MM.1S (cell line): ENCODE data around the gene ERC2.

Experiments
- DNase-seq: peaks from one replicate; pipeline ENCODE4 v3.0.0-alpha.2; 2015
- H2AFZ ChIP-seq: fragments of 300-600 bp; sonication (generic); 2 replicates; pipeline ENCODE4 v1.6.0; 2016; ENCODE audit warnings: antibody characterized with exemption, low read length
- H3F3A ChIP-seq: fragments of 300-600 bp; sonication (generic); 2 replicates; pipeline ENCODE4 v1.6.1; 2016; ENCODE audit warnings: mild to moderate bottlenecking, antibody characterized with exemption, low read length, moderate library complexity, mixed read lengths; ENCODE audit not compliant: insufficient read depth
- H3K27ac ChIP-seq: fragments of 300-600 bp; sonication (generic); 2 replicates; pipeline ENCODE4 v1.5.1; 2016; ENCODE audit warnings: mild to moderate bottlenecking, low read length
- H3K27me3 ChIP-seq: fragments of 300-600 bp; sonication (generic); replicated peaks from 2 replicates; pipeline ENCODE4 v1.6.0; 2016; ENCODE audit warnings: low read length; ENCODE audit not compliant: insufficient read depth
- H3K36me3 ChIP-seq: fragments of 300-600 bp; sonication (generic); replicated peaks from 2 replicates; pipeline ENCODE4 v1.6.1; 2016; ENCODE audit warnings: mild to moderate bottlenecking, low read length, mixed read lengths; ENCODE audit not compliant: insufficient read depth
- H3K4me1 ChIP-seq: fragments of 300-600 bp; sonication (generic); 2 replicates; pipeline ENCODE4 v1.6.1; 2016; ENCODE audit warnings: low read length, mixed read lengths
- H3K4me2 ChIP-seq: fragments of 300-600 bp; sonication (generic); 2 replicates; pipeline ENCODE4 v1.6.0; 2016; ENCODE audit warnings: low read depth, low read length
- H3K4me3 ChIP-seq: fragments of 300-600 bp; sonication (generic); 2 replicates; pipeline ENCODE4 v1.5.1; 2016; ENCODE audit warnings: low read length, mixed read lengths
- H3K79me2 ChIP-seq: fragments of 300-600 bp; sonication (generic); 2 replicates; pipeline ENCODE4 v1.6.1; 2016; ENCODE audit warnings: mixed run types, low read length, mixed read lengths
- H3K9ac ChIP-seq: fragments of 300-600 bp; sonication (generic); 2 replicates; pipeline ENCODE4 v1.6.1; 2016; ENCODE audit warnings: low read length, mixed read lengths
- H3K9me2 ChIP-seq: fragments of 300-600 bp; sonication (generic); replicated peaks from 2 replicates; pipeline ENCODE4 v1.6.1; 2016; ENCODE audit warnings: mild to moderate bottlenecking, low read length, mixed read lengths; ENCODE audit not compliant: insufficient read depth
- H3K9me3 ChIP-seq: fragments of 300-600 bp; sonication (generic); replicated peaks from 2 replicates; pipeline ENCODE4 v1.6.1; 2016; ENCODE audit warnings: mild to moderate bottlenecking, low read length, mixed read lengths; ENCODE audit not compliant: insufficient read depth
- H4K20me1 ChIP-seq: fragments of 300-600 bp; sonication (generic); 2 replicates; pipeline ENCODE4 v1.6.1; 2016; ENCODE audit warnings: mild to moderate bottlenecking, low read length, moderate library complexity, mixed read lengths; ENCODE audit not compliant: insufficient read depth
- EZH2 ChIP-seq: fragments of 300-600 bp; sonication (generic); optimal IDR thresholded peaks from 2 replicates; pipeline ENCODE3; 2017; ENCODE audit warnings: low read depth, mild to moderate bottlenecking, antibody characterized with exemption, low read length, mixed read lengths
- EZH2phosphoT487 ChIP-seq: fragments of 300-600 bp; sonication (generic); IDR thresholded peaks from 2 replicates; pipeline ENCODE4 v1.6.1; 2018; ENCODE audit warnings: antibody characterized with exemption, low read length
- TF ChIP-seq, protein P1 (sequence below): fragments of 300-600 bp; sonication (generic); IDR thresholded peaks from 2 replicates; pipeline ENCODE4 v1.5.1; 2016; ENCODE audit warnings: antibody characterized with exemption, low read length, mixed read lengths

The ERC2 gene

DNA sequence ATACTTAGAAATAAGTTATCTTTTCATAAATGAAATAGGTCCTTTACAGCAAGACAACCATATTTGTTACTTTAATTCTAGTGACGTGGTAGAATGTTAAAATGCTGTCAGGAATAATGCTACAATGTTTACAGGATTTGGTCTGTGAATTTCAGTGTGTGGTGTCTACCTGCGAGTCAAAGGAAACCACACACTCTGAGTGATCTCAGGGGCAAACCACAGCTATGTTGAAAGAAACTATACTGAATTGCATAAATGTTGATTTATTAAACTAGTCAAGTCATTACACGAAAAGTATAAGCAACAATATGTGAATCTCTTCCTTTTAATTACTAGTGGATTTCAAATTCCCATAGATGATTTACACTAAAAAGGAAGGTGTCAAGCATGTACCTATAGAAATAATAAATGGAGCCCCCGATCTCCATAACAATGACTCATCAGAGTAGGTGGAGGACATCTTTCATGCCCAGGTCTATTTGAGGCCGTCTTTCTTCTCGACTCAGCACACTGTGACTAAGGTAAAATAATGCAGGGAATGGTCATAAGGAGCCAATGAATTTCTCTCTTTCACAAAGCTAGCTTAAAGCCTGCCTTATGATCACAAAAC lies 463.0 kb downstream of the ERC2 start:
- H2AFZ ChIP-seq: no peak overlapping the region
- no peak overlapping the region for H3K9ac ChIP-seq
- H3K27ac ChIP-seq: no peak overlapping the region
- TF ChIP-seq, protein P1, sequence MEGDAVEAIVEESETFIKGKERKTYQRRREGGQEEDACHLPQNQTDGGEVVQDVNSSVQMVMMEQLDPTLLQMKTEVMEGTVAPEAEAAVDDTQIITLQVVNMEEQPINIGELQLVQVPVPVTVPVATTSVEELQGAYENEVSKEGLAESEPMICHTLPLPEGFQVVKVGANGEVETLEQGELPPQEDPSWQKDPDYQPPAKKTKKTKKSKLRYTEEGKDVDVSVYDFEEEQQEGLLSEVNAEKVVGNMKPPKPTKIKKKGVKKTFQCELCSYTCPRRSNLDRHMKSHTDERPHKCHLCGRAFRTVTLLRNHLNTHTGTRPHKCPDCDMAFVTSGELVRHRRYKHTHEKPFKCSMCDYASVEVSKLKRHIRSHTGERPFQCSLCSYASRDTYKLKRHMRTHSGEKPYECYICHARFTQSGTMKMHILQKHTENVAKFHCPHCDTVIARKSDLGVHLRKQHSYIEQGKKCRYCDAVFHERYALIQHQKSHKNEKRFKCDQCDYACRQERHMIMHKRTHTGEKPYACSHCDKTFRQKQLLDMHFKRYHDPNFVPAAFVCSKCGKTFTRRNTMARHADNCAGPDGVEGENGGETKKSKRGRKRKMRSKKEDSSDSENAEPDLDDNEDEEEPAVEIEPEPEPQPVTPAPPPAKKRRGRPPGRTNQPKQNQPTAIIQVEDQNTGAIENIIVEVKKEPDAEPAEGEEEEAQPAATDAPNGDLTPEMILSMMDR: no peak
- TF ChIP-seq EZH2 (no peak), EZH2phosphoT487 (no peak)
- no peaks in the 10 kb centered on the region for H3K36me3 ChIP-seq
- no peaks in the 10 kb centered on the region for H3K9me3 ChIP-seq
- H3K79me2 ChIP-seq: no peaks in the 10 kb centered on the region
- H3K4me1 ChIP-seq: no peaks in the 10 kb centered on the region
- H3K4me3 ChIP-seq: no peak overlapping the region
- H3F3A ChIP-seq: no peaks in the 10 kb centered on the region
- no peaks in the 10 kb centered on the region for H4K20me1 ChIP-seq
- H3K4me2 ChIP-seq: no peak overlapping the region
- DNase-seq: peak; percentile 58
- H3K27me3 ChIP-seq: no peaks in the 10 kb centered on the region
- H3K9me2 ChIP-seq: no peaks in the 10 kb centered on the region

DNA sequence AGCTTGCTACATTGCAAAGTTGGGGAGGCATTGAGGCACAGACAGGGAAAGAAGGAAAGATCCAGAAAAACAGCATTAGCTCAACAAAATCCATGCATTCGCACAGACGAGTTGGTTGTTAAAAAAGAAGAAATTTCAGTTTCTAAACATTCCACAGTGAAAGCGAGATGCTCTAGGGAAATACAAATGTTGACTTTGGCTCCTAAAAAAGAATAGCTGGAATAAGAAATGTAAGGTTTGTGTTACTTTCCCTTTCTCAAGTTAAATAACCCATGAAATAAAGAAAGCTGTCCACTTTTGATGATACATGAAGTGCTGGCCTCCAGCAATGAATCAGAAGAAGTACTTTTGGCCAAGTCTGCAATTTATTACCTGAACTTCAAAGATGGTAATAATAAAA lies 465.1 kb downstream of the ERC2 start:
- no peaks in the 10 kb centered on the region for H3K4me1 ChIP-seq
- H3K36me3 ChIP-seq: no peaks in the 10 kb centered on the region
- no peak overlapping the region for H3K4me3 ChIP-seq
- H3F3A ChIP-seq: no peaks in the 10 kb centered on the region
- no peak overlapping the region for H3K27ac ChIP-seq
- H4K20me1 ChIP-seq: no peaks in the 10 kb centered on the region
- no peaks in the 10 kb centered on the region for H3K9me2 ChIP-seq
- H3K4me2 ChIP-seq: no peak overlapping the region
- H3K79me2 ChIP-seq: no peaks in the 10 kb centered on the region
- TF ChIP-seq EZH2 (no peak), EZH2phosphoT487 (no peak)
- TF ChIP-seq, protein P1: no peak
- no peak overlapping the region for H3K9ac ChIP-seq
- no peaks in the 10 kb centered on the region for H3K27me3 ChIP-seq
- no peak overlapping the region for H2AFZ ChIP-seq
- DNase-seq: no peak
- H3K9me3 ChIP-seq: no peaks in the 10 kb centered on the region

DNA sequence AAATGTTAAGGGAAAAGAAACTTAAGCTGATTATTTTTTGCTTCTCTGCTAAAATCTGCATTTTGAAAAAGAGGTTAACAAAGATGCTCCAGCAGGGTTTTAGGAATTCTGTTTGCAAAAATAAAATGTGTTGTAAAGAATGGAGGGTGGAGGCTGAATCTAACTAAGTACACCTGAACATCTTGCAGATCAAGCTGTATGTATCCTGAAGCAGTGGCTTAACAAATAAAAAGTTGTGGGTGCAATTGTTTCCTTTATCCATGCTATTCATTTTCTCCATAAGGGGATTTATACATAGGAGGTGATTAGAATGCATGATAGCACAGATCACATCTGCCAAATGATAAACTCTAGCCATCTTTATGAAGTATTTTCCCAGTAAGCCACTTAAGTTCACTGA lies 466.3 kb downstream of the ERC2 start:
- Histone ChIP-seq H3K27me3 (no peaks in the 10 kb centered on the region), H4K20me1 (no peaks in the 10 kb centered on the region), H3K9me2 (no peaks in the 10 kb centered on the region), H3K36me3 (no peaks in the 10 kb centered on the region), H3K4me3 (no peak overlapping the region), H3F3A (no peaks in the 10 kb centered on the region), H3K4me2 (no peak overlapping the region), H2AFZ (no peak overlapping the region), H3K27ac (no peak overlapping the region), H3K9me3 (no peaks in the 10 kb centered on the region), H3K4me1 (no peaks in the 10 kb centered on the region), H3K9ac (no peak overlapping the region), H3K79me2 (no peaks in the 10 kb centered on the region)
- no peak for DNase-seq
- TF ChIP-seq EZH2phosphoT487 (no peak), EZH2 (no peak)
- TF ChIP-seq, protein P1: no peak
